ENCODE data around the gene MOV10L1.

The MOV10L1 gene

GRCh38 chr22:50117168-50117762, 27.5 kb downstream of the MOV10L1 start:
- H3K4me1 ChIP-seq (ENCODE audit: control insufficient read depth, low read depth, low read length), result no peaks in the 10 kb centered on the region
- H3K9me3 ChIP-seq (ENCODE audit: control insufficient read depth, low read depth, low read length), result no peaks in the 10 kb centered on the region
- no peak overlapping the region for H3K9ac ChIP-seq (ENCODE audit: low read length)
- H3K27me3 ChIP-seq (ENCODE audit: control insufficient read depth, insufficient read depth, low read length), result no peaks in the 10 kb centered on the region
- H3K27ac ChIP-seq (ENCODE audit: low read length), result no peak overlapping the region
- no peak overlapping the region for H3K4me3 ChIP-seq (ENCODE audit: low read length)
- no peaks in the 10 kb centered on the region for H3K36me3 ChIP-seq (ENCODE audit: control insufficient read depth, low read depth, low read length)

GRCh38 chr22:50118129-50118528, 28.3 kb downstream of the MOV10L1 start:
- Histone ChIP-seq H3K4me1 (ENCODE audit: control insufficient read depth, low read depth, low read length) (no peaks in the 10 kb centered on the region), H3K9me3 (ENCODE audit: control insufficient read depth, low read depth, low read length) (no peaks in the 10 kb centered on the region), H3K4me3 (ENCODE audit: low read length) (no peak overlapping the region), H3K27ac (ENCODE audit: low read length) (no peak overlapping the region), H3K36me3 (ENCODE audit: control insufficient read depth, low read depth, low read length) (no peaks in the 10 kb centered on the region), H3K27me3 (ENCODE audit: control insufficient read depth, insufficient read depth, low read length) (no peaks in the 10 kb centered on the region), H3K9ac (ENCODE audit: low read length) (no peak overlapping the region)

GRCh38 chr22:50118557-50119168, 28.9 kb downstream of the MOV10L1 start:
- Histone ChIP-seq H3K9ac (ENCODE audit: low read length) (no peak overlapping the region), H3K27me3 (ENCODE audit: control insufficient read depth, insufficient read depth, low read length) (no peaks in the 10 kb centered on the region), H3K4me3 (ENCODE audit: low read length) (no peak overlapping the region), H3K9me3 (ENCODE audit: control insufficient read depth, low read depth, low read length) (no peaks in the 10 kb centered on the region), H3K4me1 (ENCODE audit: control insufficient read depth, low read depth, low read length) (no peaks in the 10 kb centered on the region), H3K27ac (ENCODE audit: low read length) (no peak overlapping the region), H3K36me3 (ENCODE audit: control insufficient read depth, low read depth, low read length) (no peaks in the 10 kb centered on the region)

- Histone ChIP-seq H3K27me3 (ENCODE audit: control insufficient read depth, insufficient read depth, low read length) (no peaks in the 10 kb centered on the region), H3K27ac (ENCODE audit: low read length) (no peak overlapping the region), H3K9ac (ENCODE audit: low read length) (no peak overlapping the region), H3K36me3 (ENCODE audit: control insufficient read depth, low read depth, low read length) (no peaks in the 10 kb centered on the region), H3K9me3 (ENCODE audit: control insufficient read depth, low read depth, low read length) (no peaks in the 10 kb centered on the region), H3K4me3 (ENCODE audit: low read length) (no peak overlapping the region), H3K4me1 (ENCODE audit: control insufficient read depth, low read depth, low read length) (no peaks in the 10 kb centered on the region)
These were observed 29.5 kb downstream of the MOV10L1 start for GRCh38 chr22:50119169-50119767.

GRCh38 chr22:50119768-50120251, 30.0 kb downstream of the MOV10L1 start:
- no peak overlapping the region for H3K4me3 ChIP-seq (ENCODE audit: low read length)
- no peaks in the 10 kb centered on the region for H3K27me3 ChIP-seq (ENCODE audit: control insufficient read depth, insufficient read depth, low read length)
- no peaks in the 10 kb centered on the region for H3K4me1 ChIP-seq (ENCODE audit: control insufficient read depth, low read depth, low read length)
- H3K9ac ChIP-seq (ENCODE audit: low read length), result no peak overlapping the region
- no peaks in the 10 kb centered on the region for H3K9me3 ChIP-seq (ENCODE audit: control insufficient read depth, low read depth, low read length)
- no peak overlapping the region for H3K27ac ChIP-seq (ENCODE audit: low read length)
- no peaks in the 10 kb centered on the region for H3K36me3 ChIP-seq (ENCODE audit: control insufficient read depth, low read depth, low read length)

- H3K27me3 ChIP-seq (ENCODE audit: control insufficient read depth, insufficient read depth, low read length), result no peaks in the 10 kb centered on the region
- H3K4me1 ChIP-seq (ENCODE audit: control insufficient read depth, low read depth, low read length), result no peaks in the 10 kb centered on the region
- no peaks in the 10 kb centered on the region for H3K9me3 ChIP-seq (ENCODE audit: control insufficient read depth, low read depth, low read length)
- no peak overlapping the region for H3K4me3 ChIP-seq (ENCODE audit: low read length)
- H3K9ac ChIP-seq (ENCODE audit: low read length), result no peak overlapping the region
- H3K36me3 ChIP-seq (ENCODE audit: control insufficient read depth, low read depth, low read length), result no peaks in the 10 kb centered on the region
- no peak overlapping the region for H3K27ac ChIP-seq (ENCODE audit: low read length)
These were observed 31.5 kb downstream of the MOV10L1 start for GRCh38 chr22:50121202-50121740.

- no peak overlapping the region for H3K27ac ChIP-seq (ENCODE audit: low read length)
- H3K27me3 ChIP-seq (ENCODE audit: control insufficient read depth, insufficient read depth, low read length), result no peaks in the 10 kb centered on the region
- H3K4me3 ChIP-seq (ENCODE audit: low read length), result no peak overlapping the region
- H3K9ac ChIP-seq (ENCODE audit: low read length), result no peak overlapping the region
- no peaks in the 10 kb centered on the region for H3K4me1 ChIP-seq (ENCODE audit: control insufficient read depth, low read depth, low read length)
- no peaks in the 10 kb centered on the region for H3K9me3 ChIP-seq (ENCODE audit: control insufficient read depth, low read depth, low read length)
- no peaks in the 10 kb centered on the region for H3K36me3 ChIP-seq (ENCODE audit: control insufficient read depth, low read depth, low read length)
These were observed 33.3 kb downstream of the MOV10L1 start for GRCh38 chr22:50123119-50123518.

GRCh38 chr22:50125029-50125428, 35.2 kb downstream of the MOV10L1 start:
- Histone ChIP-seq H3K9ac (ENCODE audit: low read length) (no peak overlapping the region), H3K4me1 (ENCODE audit: control insufficient read depth, low read depth, low read length) (no peaks in the 10 kb centered on the region), H3K9me3 (ENCODE audit: control insufficient read depth, low read depth, low read length) (no peaks in the 10 kb centered on the region), H3K4me3 (ENCODE audit: low read length) (no peak overlapping the region), H3K27me3 (ENCODE audit: control insufficient read depth, insufficient read depth, low read length) (no peaks in the 10 kb centered on the region), H3K36me3 (ENCODE audit: control insufficient read depth, low read depth, low read length) (no peaks in the 10 kb centered on the region), H3K27ac (ENCODE audit: low read length) (no peak overlapping the region)

GRCh38 chr22:50129121-50129736, 39.4 kb downstream of the MOV10L1 start:
- H3K27me3 ChIP-seq (ENCODE audit: control insufficient read depth, insufficient read depth, low read length), result no peaks in the 10 kb centered on the region
- H3K36me3 ChIP-seq (ENCODE audit: control insufficient read depth, low read depth, low read length), result no peaks in the 10 kb centered on the region
- H3K9ac ChIP-seq (ENCODE audit: low read length), result no peak overlapping the region
- no peak overlapping the region for H3K27ac ChIP-seq (ENCODE audit: low read length)
- no peaks in the 10 kb centered on the region for H3K4me1 ChIP-seq (ENCODE audit: control insufficient read depth, low read depth, low read length)
- no peak overlapping the region for H3K4me3 ChIP-seq (ENCODE audit: low read length)
- H3K9me3 ChIP-seq (ENCODE audit: control insufficient read depth, low read depth, low read length), result no peaks in the 10 kb centered on the region

GRCh38 chr22:50131894-50132293, 42.1 kb downstream of the MOV10L1 start:
- no peaks in the 10 kb centered on the region for H3K36me3 ChIP-seq (ENCODE audit: control insufficient read depth, low read depth, low read length)
- no peaks in the 10 kb centered on the region for H3K9me3 ChIP-seq (ENCODE audit: control insufficient read depth, low read depth, low read length)
- H3K4me3 ChIP-seq (ENCODE audit: low read length), result no peak overlapping the region
- H3K27me3 ChIP-seq (ENCODE audit: control insufficient read depth, insufficient read depth, low read length), result no peaks in the 10 kb centered on the region
- no peak overlapping the region for H3K9ac ChIP-seq (ENCODE audit: low read length)
- H3K27ac ChIP-seq (ENCODE audit: low read length), result no peak overlapping the region
- H3K4me1 ChIP-seq (ENCODE audit: control insufficient read depth, low read depth, low read length), result no peaks in the 10 kb centered on the region

- Histone ChIP-seq H3K27ac (ENCODE audit: low read length) (no peak overlapping the region), H3K27me3 (ENCODE audit: control insufficient read depth, insufficient read depth, low read length) (no peaks in the 10 kb centered on the region), H3K36me3 (ENCODE audit: control insufficient read depth, low read depth, low read length) (no peaks in the 10 kb centered on the region), H3K9me3 (ENCODE audit: control insufficient read depth, low read depth, low read length) (no peaks in the 10 kb centered on the region), H3K9ac (ENCODE audit: low read length) (no peak overlapping the region), H3K4me3 (ENCODE audit: low read length) (no peak overlapping the region), H3K4me1 (ENCODE audit: control insufficient read depth, low read depth, low read length) (no peaks in the 10 kb centered on the region)
These were observed 44.7 kb downstream of the MOV10L1 start for GRCh38 chr22:50134481-50134880.

Measured in iPS-18a (cell line).